ENCODE results near the gene NTRK3. TPM values are rescaled to one million over a fixed set of nuclear protein-coding genes. Genes with fewer than 3 reads are reported as not detected.
"Not testable (repeated sequence)": the region's sequence is repeated elsewhere in the genome, so short reads cannot be mapped to it uniquely, and the experiment has no call there.

Gene NTRK3
- total RNA-seq, 1 donor from 2014 or later = not detected

GRCh38 chr15:87841426-87841998 is 415.0 kb downstream of the NTRK3 start:
- Mint-ChIP-seq H3K9me3 (peaks cover 3% of the 10 kb centered on the region), H3K36me3 (ENCODE audit: low read depth) (no peaks in the 10 kb centered on the region), H3K4me1 (no peaks in the 10 kb centered on the region), H3K27ac (no peak overlapping the region), H3K4me3 (no peak overlapping the region), H3K27me3 (no peaks in the 10 kb centered on the region)
- ChIA-PET POLR2A (no interaction called here), CTCF (no interaction called here)
- intact Hi-C loops (cut with micrococcal nuclease) = no loop called here
- DNase-seq (no peak), ATAC-seq (ENCODE audit: low read depth) (no peak)
- no peak for TF ChIP-seq CTCF (IDR thresholded peaks at IDR 0.05)

GRCh38 chr15:87835830-87836229 is 420.7 kb downstream of the NTRK3 start:
- intact Hi-C loops (cut with micrococcal nuclease); ATAC-seq (ENCODE audit: low read depth); H3K4me1 Mint-ChIP-seq; H3K27ac Mint-ChIP-seq; H3K4me3 Mint-ChIP-seq; H3K27me3 Mint-ChIP-seq; POLR2A ChIA-PET; H3K36me3 Mint-ChIP-seq (ENCODE audit: low read depth); CTCF ChIA-PET; H3K9me3 Mint-ChIP-seq; DNase-seq: not testable (repeated sequence)

- intact Hi-C loops (cut with micrococcal nuclease); H3K27me3 Mint-ChIP-seq; H3K4me3 Mint-ChIP-seq; H3K9me3 Mint-ChIP-seq; DNase-seq; ATAC-seq (ENCODE audit: low read depth); H3K27ac Mint-ChIP-seq; H3K36me3 Mint-ChIP-seq (ENCODE audit: low read depth); POLR2A ChIA-PET; H3K4me1 Mint-ChIP-seq; CTCF ChIA-PET: not testable (repeated sequence)
These were observed 423.2 kb downstream of the NTRK3 start for GRCh38 chr15:87833333-87833732.

- ATAC-seq (ENCODE audit: low read depth) = no peak
- no peak for DNase-seq
- Mint-ChIP-seq H3K4me3 (no peak overlapping the region), H3K27me3 (no peaks in the 10 kb centered on the region), H3K27ac (no peak overlapping the region), H3K36me3 (ENCODE audit: low read depth) (no peaks in the 10 kb centered on the region), H3K4me1 (no peaks in the 10 kb centered on the region), H3K9me3 (no peaks in the 10 kb centered on the region)
- intact Hi-C loops (cut with micrococcal nuclease) = no loop called here
- ChIA-PET CTCF (no interaction called here), POLR2A (no interaction called here)
- no peak for TF ChIP-seq CTCF (IDR thresholded peaks at IDR 0.05)
These were observed 427.0 kb downstream of the NTRK3 start for GRCh38 chr15:87829332-87830050.

GRCh38 chr15:87828608-87829007 is 427.9 kb downstream of the NTRK3 start:
- Mint-ChIP-seq H3K27ac (no peak overlapping the region), H3K4me3 (no peak overlapping the region), H3K27me3 (no peaks in the 10 kb centered on the region), H3K36me3 (ENCODE audit: low read depth) (no peaks in the 10 kb centered on the region), H3K4me1 (no peaks in the 10 kb centered on the region), H3K9me3 (no peaks in the 10 kb centered on the region)
- intact Hi-C loops (cut with micrococcal nuclease) = no loop called here
- POLR2A ChIA-PET = no interaction called here
- CTCF ChIA-PET = no interaction called here
- DNase-seq (no peak), ATAC-seq (ENCODE audit: low read depth) (no peak)
- TF ChIP-seq CTCF (IDR thresholded peaks at IDR 0.05) = no peak

- no peaks in the 10 kb centered on the region for H3K4me1 Mint-ChIP-seq
- ATAC-seq (ENCODE audit: low read depth) = no peak
- ChIA-PET POLR2A (no interaction called here), CTCF (no interaction called here)
- H3K9me3 Mint-ChIP-seq = no peaks in the 10 kb centered on the region
- no peaks in the 10 kb centered on the region for H3K36me3 Mint-ChIP-seq (ENCODE audit: low read depth)
- H3K4me3 Mint-ChIP-seq = no peak overlapping the region
- intact Hi-C loops (cut with micrococcal nuclease) = no loop called here
- no peak for DNase-seq
- TF ChIP-seq CTCF (IDR thresholded peaks at IDR 0.05) = no peak
- H3K27me3 Mint-ChIP-seq = no peaks in the 10 kb centered on the region
- no peak overlapping the region for H3K27ac Mint-ChIP-seq
These were observed 429.4 kb downstream of the NTRK3 start for GRCh38 chr15:87827131-87827530.

Data from activated B cell treated with CpG ODN at 0.5 μM for 24 hours (primary cell).